MM.1S (cell line): ENCODE results near the gene EFNA5.

ENCODE experiments used
- EZH2 ChIP-seq: fragments of 300-600 bp; sonication (generic); optimal IDR thresholded peaks from 2 replicates; pipeline ENCODE3; 2017; ENCODE audit warnings: low read depth, mild to moderate bottlenecking, antibody characterized with exemption, low read length, mixed read lengths
- TF ChIP-seq, protein P1 (sequence below): fragments of 300-600 bp; sonication (generic); IDR thresholded peaks from 2 replicates; pipeline ENCODE4 v1.5.1; 2016; ENCODE audit warnings: antibody characterized with exemption, low read length, mixed read lengths

DNA sequence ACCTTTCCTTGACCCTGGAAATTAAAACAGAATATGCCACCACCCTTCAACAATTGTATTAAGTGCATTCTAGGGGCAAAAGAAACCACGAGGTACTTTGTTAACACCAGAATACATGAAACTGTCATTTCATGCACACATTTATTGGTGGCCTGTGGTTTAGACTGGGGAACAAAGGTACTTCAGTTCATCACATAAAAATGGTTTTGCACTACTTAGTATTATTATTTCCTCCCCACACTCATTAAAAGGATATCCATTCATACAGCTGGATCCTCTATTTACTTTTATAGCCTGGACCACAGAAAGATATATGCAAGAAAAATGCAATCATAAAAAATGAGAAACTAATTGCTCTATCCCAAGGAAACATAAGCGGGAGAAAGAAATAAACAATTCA is 230.9 kb downstream of the EFNA5 start:
- TF ChIP-seq, protein P1, sequence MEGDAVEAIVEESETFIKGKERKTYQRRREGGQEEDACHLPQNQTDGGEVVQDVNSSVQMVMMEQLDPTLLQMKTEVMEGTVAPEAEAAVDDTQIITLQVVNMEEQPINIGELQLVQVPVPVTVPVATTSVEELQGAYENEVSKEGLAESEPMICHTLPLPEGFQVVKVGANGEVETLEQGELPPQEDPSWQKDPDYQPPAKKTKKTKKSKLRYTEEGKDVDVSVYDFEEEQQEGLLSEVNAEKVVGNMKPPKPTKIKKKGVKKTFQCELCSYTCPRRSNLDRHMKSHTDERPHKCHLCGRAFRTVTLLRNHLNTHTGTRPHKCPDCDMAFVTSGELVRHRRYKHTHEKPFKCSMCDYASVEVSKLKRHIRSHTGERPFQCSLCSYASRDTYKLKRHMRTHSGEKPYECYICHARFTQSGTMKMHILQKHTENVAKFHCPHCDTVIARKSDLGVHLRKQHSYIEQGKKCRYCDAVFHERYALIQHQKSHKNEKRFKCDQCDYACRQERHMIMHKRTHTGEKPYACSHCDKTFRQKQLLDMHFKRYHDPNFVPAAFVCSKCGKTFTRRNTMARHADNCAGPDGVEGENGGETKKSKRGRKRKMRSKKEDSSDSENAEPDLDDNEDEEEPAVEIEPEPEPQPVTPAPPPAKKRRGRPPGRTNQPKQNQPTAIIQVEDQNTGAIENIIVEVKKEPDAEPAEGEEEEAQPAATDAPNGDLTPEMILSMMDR, result no peak
- TF ChIP-seq EZH2, result no peak
